Hepatocyte (in vitro differentiated cells): ENCODE data around the gene GTF3C1. TPM values are rescaled to one million over a fixed set of nuclear protein-coding genes. Genes with fewer than 3 reads are reported as not detected.

Experiments
- DNase-seq: peaks from one replicate; pipeline ENCODE4 v3.0.0-alpha.2; 2016; ENCODE audit warnings: low spot score
- H2AFZ ChIP-seq: fragments of 200-600 bp; sonication (generic); 2 replicates; pipeline ENCODE4 v1.6.0; 2016; ENCODE audit warnings: antibody characterized with exemption, mild to moderate bottlenecking
- H3K27ac ChIP-seq: fragments of 200-600 bp; sonication (generic); 2 replicates; pipeline ENCODE4 v1.5.1; 2016; ENCODE audit warnings: mild to moderate bottlenecking
- H3K27me3 ChIP-seq: fragments of 200-600 bp; sonication (generic); 2 replicates; pipeline ENCODE4 v1.6.1; 2016
- H3K36me3 ChIP-seq: fragments of 200-600 bp; sonication (generic); replicated peaks from 2 replicates; pipeline ENCODE4 v1.5.1; 2016; ENCODE audit warnings: low read depth; ENCODE audit not compliant: insufficient read depth
- H3K4me1 ChIP-seq: fragments of 200-600 bp; sonication (generic); 2 replicates; pipeline ENCODE4 v1.5.1; 2016; ENCODE audit warnings: mild to moderate bottlenecking, moderate library complexity; ENCODE audit not compliant: insufficient read depth
- H3K4me2 ChIP-seq: fragments of 200-600 bp; sonication (generic); 2 replicates; pipeline ENCODE4 v1.6.0; 2016
- H3K4me3 ChIP-seq: fragments of 200-600 bp; sonication (generic); 2 replicates; pipeline ENCODE4 v1.5.1; 2016; ENCODE audit warnings: mild to moderate bottlenecking
- H3K79me2 ChIP-seq: fragments of 200-600 bp; sonication (generic); 2 replicates; pipeline ENCODE4 v1.6.0; 2017; ENCODE audit warnings: mild to moderate bottlenecking
- H3K9me2 ChIP-seq: fragments of 200-600 bp; sonication (generic); replicated peaks from 2 replicates; pipeline ENCODE4 v1.6.0; 2017; ENCODE audit warnings: mild to moderate bottlenecking; ENCODE audit not compliant: insufficient read depth
- H3K9me3 ChIP-seq: fragments of 200-600 bp; sonication (generic); 2 replicates; pipeline ENCODE4 v1.5.1; 2016; ENCODE audit warnings: low read depth, mild to moderate bottlenecking
- H4K20me1 ChIP-seq: fragments of 200-600 bp; sonication (generic); 2 replicates; pipeline ENCODE4 v1.6.0; 2016; ENCODE audit warnings: mild to moderate bottlenecking; ENCODE audit not compliant: insufficient read depth, poor library complexity, severe bottlenecking
- CTCF ChIP-seq: fragments of 200-600 bp; sonication (generic); IDR thresholded peaks from 2 replicates; pipeline ENCODE4 v1.5.1; 2016; ENCODE audit warnings: antibody characterized with exemption, mild to moderate bottlenecking; ENCODE audit not compliant: poor library complexity
- EZH2 ChIP-seq: fragments of 200-600 bp; sonication (generic); IDR thresholded peaks from 2 replicates; pipeline ENCODE4 v1.6.1; 2016; ENCODE audit warnings: antibody characterized with exemption, mild to moderate bottlenecking, borderline replicate concordance
- EZH2phosphoT487 ChIP-seq: fragments of 200-600 bp; sonication (generic); IDR thresholded peaks from one replicate; pipeline ENCODE4 v1.6.1; 2018; ENCODE audit warnings: antibody characterized with exemption, mild to moderate bottlenecking, low read depth, moderate library complexity; ENCODE audit not compliant: unreplicated experiment, severe bottlenecking
- WGBS: methylation state at CpG from one replicate; pipeline ENCODE4 v1.1.6; 2016; ENCODE audit warnings: low lambda C conversion rate; ENCODE audit errors: missing lambda C conversion rate; 5-methylcytosine and 5-hydroxymethylcytosine counted together
- polyA plus RNA-seq: library from polyadenylated mRNA; unstranded; fragments of >200 nt; fragmentation: Nextera tagmentation; extraction: Ambion mirVana; gene quantifications from 2 replicates; pipeline ENCODE4 v1.2.1, GENCODE V29; 2016
- total RNA-seq: library from RNA; depleted of rRNA; stranded (reverse); fragments of >200 nt; gene quantifications from 2 replicates; pipeline ENCODE4 v1.2.3, GENCODE V29; 2014

GTF3C1 gene
- total and polyA plus RNA-seq, 2 experiments from 2014 or later = 41.5 to 59.6 TPM

DNA sequence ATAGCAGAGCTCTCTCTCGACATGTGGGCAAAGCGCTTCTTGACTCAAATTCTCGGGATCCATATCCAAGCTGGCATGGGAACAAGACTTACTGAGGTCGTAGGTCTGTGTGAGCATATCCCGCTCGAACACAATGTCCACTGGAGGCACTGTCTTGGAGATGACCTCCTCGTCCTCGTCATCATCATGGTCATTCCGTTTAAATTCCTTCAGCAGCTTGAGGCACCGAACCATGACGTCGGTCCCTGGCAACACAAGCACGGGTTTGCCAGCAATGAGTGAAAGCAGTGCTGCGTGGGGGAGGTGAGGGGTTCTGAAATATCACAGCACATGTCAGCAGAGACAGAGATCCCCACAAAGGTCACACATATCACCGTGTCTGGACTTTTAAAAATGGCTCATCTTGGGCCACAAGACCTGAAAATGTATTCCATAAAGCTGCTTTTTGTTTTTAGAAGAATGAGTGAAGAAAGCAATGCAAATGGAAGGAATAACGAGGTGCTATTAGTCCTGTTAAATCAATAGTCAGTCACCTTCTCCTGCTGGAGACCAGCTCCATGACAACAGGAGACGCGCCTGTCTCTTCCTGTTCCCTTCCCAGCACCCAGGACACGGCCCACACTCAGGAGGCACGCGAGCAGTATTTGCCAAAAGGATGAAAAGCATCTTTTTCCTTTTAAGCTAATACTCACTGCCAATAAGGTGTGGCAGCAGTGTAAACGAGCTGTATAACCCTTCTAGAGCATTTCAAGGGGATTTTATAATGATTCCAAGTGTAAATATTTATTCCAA, 37.9 kb downstream of the GTF3C1 start:
- no peaks in the 10 kb centered on the region for H3K27me3 ChIP-seq
- no peak for DNase-seq
- no peak overlapping the region for H2AFZ ChIP-seq
- H3K4me3 ChIP-seq = no peak overlapping the region
- H3K4me1 ChIP-seq = no peaks in the 10 kb centered on the region
- H3K79me2 ChIP-seq = no peaks in the 10 kb centered on the region
- H3K36me3 ChIP-seq = no peaks in the 10 kb centered on the region
- no peak for TF ChIP-seq EZH2phosphoT487
- no peak for TF ChIP-seq EZH2
- TF ChIP-seq CTCF = no peak
- no peaks in the 10 kb centered on the region for H3K9me3 ChIP-seq
- H3K9me2 ChIP-seq = no peaks in the 10 kb centered on the region
- no peak overlapping the region for H3K27ac ChIP-seq
- no peaks in the 10 kb centered on the region for H4K20me1 ChIP-seq
- 91% methylated on average over 22 of the region's 22 CpGs for WGBS
- H3K4me2 ChIP-seq = no peak overlapping the region

DNA sequence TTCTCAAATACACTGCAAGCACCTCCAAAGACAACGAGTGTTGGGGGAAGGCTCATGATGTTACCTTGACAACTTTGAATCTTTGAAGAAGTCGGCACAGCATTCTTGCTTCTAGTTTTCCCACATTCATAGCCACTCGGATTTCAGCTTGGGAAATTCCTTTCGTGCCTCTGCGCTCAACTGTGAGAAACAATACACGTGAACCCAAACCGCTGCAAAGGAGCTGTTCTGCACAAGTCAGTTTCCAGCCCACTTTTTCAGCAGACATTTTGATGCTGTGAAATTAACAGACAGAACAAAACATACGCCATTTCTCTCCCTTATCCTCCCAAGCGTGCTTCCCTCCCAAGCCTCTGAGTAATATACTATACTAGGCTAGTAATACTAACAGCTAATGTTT, 41.2 kb downstream of the GTF3C1 start:
- no peak overlapping the region for H3K27ac ChIP-seq
- no peaks in the 10 kb centered on the region for H4K20me1 ChIP-seq
- H3K4me2 ChIP-seq = no peak overlapping the region
- H3K9me3 ChIP-seq = no peaks in the 10 kb centered on the region
- DNase-seq = no peak
- H3K36me3 ChIP-seq = no peaks in the 10 kb centered on the region
- no peak for TF ChIP-seq EZH2
- no peak for TF ChIP-seq EZH2phosphoT487
- TF ChIP-seq CTCF = no peak
- H3K4me3 ChIP-seq = no peak overlapping the region
- H3K9me2 ChIP-seq = no peaks in the 10 kb centered on the region
- no peaks in the 10 kb centered on the region for H3K27me3 ChIP-seq
- H3K79me2 ChIP-seq = no peaks in the 10 kb centered on the region
- no peak overlapping the region for H2AFZ ChIP-seq
- no peaks in the 10 kb centered on the region for H3K4me1 ChIP-seq
- WGBS = 93% methylated on average over 9 of the region's 9 CpGs

GRCh38 chr16:27506771-27507170, 42.9 kb downstream of the GTF3C1 start:
- Histone ChIP-seq H3K36me3 (no peaks in the 10 kb centered on the region), H3K4me3 (no peak overlapping the region), H2AFZ (no peak overlapping the region), H3K4me2 (no peak overlapping the region), H4K20me1 (no peaks in the 10 kb centered on the region), H3K9me3 (no peaks in the 10 kb centered on the region), H3K79me2 (no peaks in the 10 kb centered on the region), H3K27ac (no peak overlapping the region), H3K9me2 (no peaks in the 10 kb centered on the region), H3K4me1 (no peaks in the 10 kb centered on the region), H3K27me3 (no peaks in the 10 kb centered on the region)
- WGBS = 96% methylated on average over 17 of the region's 17 CpGs
- DNase-seq = no peak
- TF ChIP-seq EZH2 = no peak
- no peak for TF ChIP-seq CTCF
- no peak for TF ChIP-seq EZH2phosphoT487
